H1 (cell line): ENCODE measurements around the gene GCLC. TPM values are rescaled to one million over a fixed set of nuclear protein-coding genes. Genes with fewer than 3 reads are reported as not detected.

Experiments used
- CTCF ChIA-PET: fragments of 300-600 bp; sonication (Branson Sonifier 250); formaldehyde crosslinking; loops from one replicate; lab custom pipeline; 2021; ENCODE audit not compliant: partially characterized antibody; lab: Charles Lee
- POLR2A ChIA-PET: fragments of 300-600 bp; sonication (Branson Sonifier 250); formaldehyde crosslinking; loops from one replicate; lab custom pipeline; 2021; ENCODE audit warnings: inconsistent platforms; ENCODE audit not compliant: partially characterized antibody; lab: Charles Lee
- DNase-seq, 2 experiments: peaks; one replicate each; pipeline versions ENCODE4 v3.0.0 to v3.0.0-alpha.2; 2010 to 2022; ENCODE audit warnings: low spot score in 2 of 2, low read depth in 1 of 2, mixed read lengths in 1 of 2
- FAIRE-seq: peaks from 2 replicates; lab custom pipeline; 2011; peaks lifted over from hg19 to GRCh38; lab: Jason Lieb, UNC
- H2AFZ ChIP-seq: 2 replicates; pipeline ENCODE4 v1.8.1; 2012; ENCODE audit warnings: low read length, inconsistent platforms
- H2AK5ac ChIP-seq: 2 replicates; pipeline ENCODE4 v1.6.1; 2013; ENCODE audit warnings: low read depth, low read length
- H2BK120ac ChIP-seq: replicated peaks from 2 replicates; pipeline ENCODE3; 2013; ENCODE audit warnings: low read depth, low read length, inconsistent platforms
- H2BK12ac ChIP-seq: 2 replicates; pipeline ENCODE4 v1.6.1; 2013; ENCODE audit warnings: low read depth, low read length
- H2BK15ac ChIP-seq: 2 replicates; pipeline ENCODE4 v1.6.1; 2013; ENCODE audit warnings: low read length
- H2BK20ac ChIP-seq: 2 replicates; pipeline ENCODE4 v1.6.1; 2013; ENCODE audit warnings: low read length
- H2BK5ac ChIP-seq: 2 replicates; pipeline ENCODE4 v1.6.1; 2013; ENCODE audit warnings: low read depth, low read length
- H3K14ac ChIP-seq: 2 replicates; pipeline ENCODE4 v1.6.1; 2013; ENCODE audit warnings: inconsistent platforms; ENCODE audit not compliant: insufficient read length
- H3K18ac ChIP-seq: 2 replicates; pipeline ENCODE4 v1.6.1; 2013; ENCODE audit warnings: low read length; ENCODE audit errors: extremely low read depth
- H3K23ac ChIP-seq: 2 replicates; pipeline ENCODE4 v1.6.1; 2013; ENCODE audit warnings: inconsistent platforms; ENCODE audit not compliant: insufficient read length
- H3K23me2 ChIP-seq: 2 replicates; pipeline ENCODE4 v1.6.1; 2013; ENCODE audit warnings: low read depth, low read length
- H3K27ac ChIP-seq: 2 replicates; pipeline ENCODE4 v1.6.1; 2011; ENCODE audit warnings: low read depth, low read length, inconsistent platforms
- H3K27me3 ChIP-seq, 4 experiments: replicated peaks in 1 of 4; 1 replicate in 1 of 4; 2 replicates in 3 of 4; pipeline versions ENCODE4 v1.6.1 to v1.8.1; 2011 to 2013; ENCODE audit warnings: low read length in 3 of 4, mild to moderate bottlenecking in 3 of 4, inconsistent platforms in 2 of 4, mixed read lengths in 2 of 4, moderate library complexity in 1 of 4; ENCODE audit not compliant: control insufficient read depth in 3 of 4, insufficient read depth in 3 of 4; ENCODE audit errors: extremely low read depth in 1 of 4
- H3K36me3 ChIP-seq, 4 experiments: 2 replicates each; pipeline versions ENCODE4 v1.6.1 to v1.8.1; 2011 to 2013; ENCODE audit warnings: mild to moderate bottlenecking in 4 of 4, low read length in 3 of 4, moderate library complexity in 2 of 4, control low read depth in 1 of 4, inconsistent platforms in 1 of 4; ENCODE audit not compliant: insufficient read depth in 4 of 4, control insufficient read depth in 2 of 4
- H3K4ac ChIP-seq: replicated peaks from 2 replicates; pipeline ENCODE3; 2013; ENCODE audit warnings: low read length, low read depth, mixed read lengths, inconsistent platforms; ENCODE audit not compliant: insufficient read length
- H3K4me1 ChIP-seq, 4 experiments: replicated peaks in 1 of 4; 1 replicate in 1 of 4; 2 replicates in 3 of 4; pipeline versions ENCODE4 v1.6.1 to v1.8.1; 2011 to 2013; ENCODE audit warnings: low read length in 3 of 4, inconsistent platforms in 2 of 4, mixed read lengths in 1 of 4; ENCODE audit not compliant: insufficient read depth in 4 of 4, control insufficient read depth in 3 of 4
- H3K4me2 ChIP-seq, 2 experiments: 2 replicates each; pipeline versions ENCODE4 v1.6.1 to v1.8.1; 2011 to 2013; ENCODE audit warnings: low read depth in 2 of 2, low read length in 2 of 2, control low read depth in 1 of 2, inconsistent platforms in 1 of 2, mild to moderate bottlenecking in 1 of 2; ENCODE audit not compliant: insufficient read depth in 1 of 2
- H3K4me3 ChIP-seq, 4 experiments: fragments of 200-600, 300-600 bp in 1 of 4; sonication (generic), shearing (Covaris generic), sonication (Bioruptor Twin) in 1 of 4; 2 replicates each; pipeline versions ENCODE4 v1.5.1 to v1.8.1; 2011 to 2016; ENCODE audit warnings: low read length in 4 of 4, low read depth in 3 of 4, control low read depth in 2 of 4, inconsistent platforms in 2 of 4, mild to moderate bottlenecking in 2 of 4, mixed read lengths in 1 of 4, moderate library complexity in 1 of 4; ENCODE audit not compliant: insufficient read depth in 2 of 4; ENCODE audit errors: extremely low read depth in 1 of 4
- H3K56ac ChIP-seq: replicated peaks from 2 replicates; pipeline ENCODE3; 2013; ENCODE audit warnings: low read depth, mild to moderate bottlenecking, mixed read lengths, low read length, inconsistent platforms; ENCODE audit not compliant: insufficient read length
- H3K79me1 ChIP-seq: 2 replicates; pipeline ENCODE4 v1.6.1; 2013; ENCODE audit warnings: low read depth, low read length, control low read depth
- H3K79me2 ChIP-seq, 2 experiments: 2 replicates each; pipeline versions ENCODE4 v1.6.1 to v1.8.1; 2012 to 2013; ENCODE audit warnings: low read length in 2 of 2, mild to moderate bottlenecking in 2 of 2, inconsistent platforms in 1 of 2; ENCODE audit not compliant: insufficient read depth in 2 of 2, control insufficient read depth in 1 of 2
- H3K9ac ChIP-seq, 4 experiments: replicated peaks in 1 of 4; 1 replicate in 1 of 4; 2 replicates in 3 of 4; pipeline versions ENCODE4 v1.6.1 to v1.8.1; 2011 to 2013; ENCODE audit warnings: low read depth in 3 of 4, low read length in 3 of 4, control low read depth in 2 of 4, mild to moderate bottlenecking in 2 of 4, moderate library complexity in 2 of 4, inconsistent platforms in 1 of 4; ENCODE audit errors: extremely low read depth in 1 of 4
- H3K9me3 ChIP-seq, 2 experiments: 2 replicates each; pipeline versions ENCODE4 v1.6.1 to v1.8.1; 2012 to 2013; ENCODE audit warnings: mild to moderate bottlenecking in 2 of 2, moderate library complexity in 2 of 2, control low read depth in 1 of 2, inconsistent platforms in 1 of 2, low read depth in 1 of 2, low read length in 1 of 2, mixed read lengths in 1 of 2; ENCODE audit not compliant: insufficient read depth in 2 of 2
- H4K20me1 ChIP-seq, 2 experiments: replicated peaks in 1 of 2; 2 replicates each; pipeline versions ENCODE3 to v1.8.1; 2011 to 2013; ENCODE audit warnings: inconsistent platforms in 2 of 2, low read length in 2 of 2, mild to moderate bottlenecking in 1 of 2; ENCODE audit not compliant: insufficient read depth in 2 of 2, control insufficient read depth in 1 of 2
- H4K5ac ChIP-seq: 2 replicates; pipeline ENCODE4 v1.6.1; 2013; ENCODE audit warnings: low read length, low read depth, mixed read lengths, inconsistent platforms; ENCODE audit not compliant: insufficient read length
- H4K8ac ChIP-seq: 2 replicates; pipeline ENCODE4 v1.8.0; 2013; ENCODE audit warnings: mild to moderate bottlenecking, moderate library complexity, low read length, inconsistent platforms; ENCODE audit not compliant: insufficient read depth; ENCODE audit errors: extremely low read depth
- H4K91ac ChIP-seq: replicated peaks from 2 replicates; pipeline ENCODE3; 2013; ENCODE audit warnings: low read length, mixed read lengths, inconsistent platforms; ENCODE audit not compliant: insufficient read length
- SP1 ChIP-seq: IDR thresholded peaks from 2 replicates; pipeline ENCODE4 v1.6.1; 2011; ENCODE audit warnings: low read depth, low read length
- WGBS, 2 experiments: shearing (Covaris generic) in 1 of 2; methylation state at CpG; one replicate each; pipeline versions ENCODE4 v1.1.6 to v1.1.7; 2013 to 2015; ENCODE audit warnings: low lambda C conversion rate in 2 of 2, mixed read lengths in 2 of 2, inconsistent platforms in 1 of 2, low coverage in 1 of 2, missing lambda C conversion rate in 1 of 2; ENCODE audit not compliant: insufficient replicate concordance in 2 of 2, insufficient coverage in 1 of 2, insufficient read length in 1 of 2; ENCODE audit errors: extremely low coverage in 1 of 2, missing lambda C conversion rate in 1 of 2; 5-methylcytosine and 5-hydroxymethylcytosine counted together
- polyA plus RNA-seq, 7 experiments: library from polyadenylated mRNA; depleted of rRNA in 3 of 7; stranded (reverse) in 5 of 7; unstranded in 2 of 7; fragments of >200 nt in 5 of 7; fragments of 200-250 nt in 2 of 7; gene quantifications; 1 replicate in 5 of 7; 2 replicates in 1 of 7; 4 replicates in 1 of 7; pipeline versions ENCODE4 v1.2.1 to v1.2.3, GENCODE V29; 2011 to 2013; ENCODE audit warnings: missing spikeins in 2 of 7, mixed read lengths in 2 of 7
- total RNA-seq: library from RNA; stranded (reverse); fragmentation: NEBNext Ultra II Directional; extraction: Animal tissue kit (Norgen Biotek cat#: 25700); gene quantifications from 2 replicates; pipeline ENCODE4 v1.2.1, GENCODE V29; 2021

Gene GCLC
- total and polyA plus RNA-seq, 2 of the 8 experiments (the other 6 are each of a cell fraction or from before 2014, with no cell fraction given), result 15.8 to 54.0 TPM

- no peaks in the 10 kb centered on the region for H3K23me2 ChIP-seq
- H2BK5ac ChIP-seq, result no peak overlapping the region
- H3K14ac ChIP-seq, result no peak overlapping the region
- H3K4me1 ChIP-seq, result peaks cover 2 to 33% (median 18%) of the 10 kb centered on the region in 4 experiments
- ChIA-PET CTCF (interaction anchor here (0.8 kb wide), 1 partner anchor 19 kb away, joined by 3 read pairs; no protein-coding TSS in a partner anchor), POLR2A (interaction anchor here (0.8 to 3.4 kb wide), 2 partner anchors 11 to 14 kb away, joined by 3 to 19 read pairs; partner anchors contain the start of gene GCLC)
- H2AK5ac ChIP-seq, result no peak overlapping the region
- H2BK12ac ChIP-seq, result no peak overlapping the region
- H3K18ac ChIP-seq, result no peak overlapping the region
- H4K8ac ChIP-seq, result no peak overlapping the region
- H3K56ac ChIP-seq, result no peak overlapping the region
- no peak for DNase-seq
- FAIRE-seq, result no peak
- H3K23ac ChIP-seq, result no peak overlapping the region
- no peak overlapping the region for H4K91ac ChIP-seq
- H3K4me2 ChIP-seq, result no peak overlapping the region
- no peak overlapping the region for H3K27ac ChIP-seq
- H3K9me3 ChIP-seq, result no peaks in the 10 kb centered on the region
- no peak overlapping the region for H4K5ac ChIP-seq
- peaks cover 0 to 6% of the 10 kb centered on the region in 2 experiments for H4K20me1 ChIP-seq
- H3K4me3 ChIP-seq, result no peak overlapping the region
- peaks cover 4% of the 10 kb centered on the region; the same call in 1 of the 2 replicates for H3K79me1 ChIP-seq
- no peak overlapping the region for H2AFZ ChIP-seq
- H3K27me3 ChIP-seq, result no peaks in the 10 kb centered on the region
- no peak overlapping the region for H2BK120ac ChIP-seq
- WGBS, 2 experiments, result 86% methylated on average over 1 of the region's 1 CpG; no CpG with 5 or more reads in 1 of the 2 experiments
- H3K9ac ChIP-seq, result no peak overlapping the region
- no peak overlapping the region for H2BK20ac ChIP-seq
- no peak overlapping the region for H2BK15ac ChIP-seq
- H3K36me3 ChIP-seq, result no peaks in the 10 kb centered on the region
- H3K79me2 ChIP-seq, result peaks cover 7 to 99% of the 10 kb centered on the region in 2 experiments; a peak in 3 of 4 replicates
- no peak overlapping the region for H3K4ac ChIP-seq
- TF ChIP-seq SP1, result no peak
These were observed 12.0 kb downstream of the GCLC start for GRCh38 chr6:53532942-53533341.
